H1 (cell line): ENCODE data around the gene DNAJC10. TPM values are rescaled to one million over a fixed set of nuclear protein-coding genes. Genes with fewer than 3 reads are reported as not detected.

Experiments used
- GTF2F1 ChIP-seq: IDR thresholded peaks from 2 replicates; pipeline ENCODE4 v1.6.1; 2012; ENCODE audit warnings: low read depth, low read length, improper control_type of control experiment, borderline replicate concordance
- SIRT6 ChIP-seq: IDR thresholded peaks from one replicate; pipeline ENCODE4 v1.7.1; 2012; ENCODE audit warnings: low read length, inconsistent platforms
- TAF1 ChIP-seq: IDR thresholded peaks from 2 replicates; pipeline ENCODE4 v1.6.1; 2011; ENCODE audit warnings: mild to moderate bottlenecking, low read depth, low read length
- polyA plus RNA-seq, 7 experiments: library from polyadenylated mRNA; depleted of rRNA in 3 of 7; stranded (reverse) in 5 of 7; unstranded in 2 of 7; fragments of >200 nt in 5 of 7; fragments of 200-250 nt in 2 of 7; gene quantifications; 1 replicate in 5 of 7; 2 replicates in 1 of 7; 4 replicates in 1 of 7; pipeline versions ENCODE4 v1.2.1 to v1.2.3, GENCODE V29; 2011 to 2013; ENCODE audit warnings: missing spikeins in 2 of 7, mixed read lengths in 2 of 7
- total RNA-seq: library from RNA; stranded (reverse); fragmentation: NEBNext Ultra II Directional; extraction: Animal tissue kit (Norgen Biotek cat#: 25700); gene quantifications from 2 replicates; pipeline ENCODE4 v1.2.1, GENCODE V29; 2021
- TF ChIP-seq, protein P1 (sequence below): fragments of 300-600 bp; sonication (generic); IDR thresholded peaks from 2 replicates; pipeline ENCODE4 v1.7.1; 2012; ENCODE audit warnings: low read length, moderate library complexity, mild to moderate bottlenecking, inconsistent platforms; ENCODE audit not compliant: insufficient replicate concordance

DNAJC10 gene
- total and polyA plus RNA-seq, 2 of the 8 experiments (the other 6 are each of a cell fraction or from before 2014, with no cell fraction given) = 23.2 to 121 TPM

DNA sequence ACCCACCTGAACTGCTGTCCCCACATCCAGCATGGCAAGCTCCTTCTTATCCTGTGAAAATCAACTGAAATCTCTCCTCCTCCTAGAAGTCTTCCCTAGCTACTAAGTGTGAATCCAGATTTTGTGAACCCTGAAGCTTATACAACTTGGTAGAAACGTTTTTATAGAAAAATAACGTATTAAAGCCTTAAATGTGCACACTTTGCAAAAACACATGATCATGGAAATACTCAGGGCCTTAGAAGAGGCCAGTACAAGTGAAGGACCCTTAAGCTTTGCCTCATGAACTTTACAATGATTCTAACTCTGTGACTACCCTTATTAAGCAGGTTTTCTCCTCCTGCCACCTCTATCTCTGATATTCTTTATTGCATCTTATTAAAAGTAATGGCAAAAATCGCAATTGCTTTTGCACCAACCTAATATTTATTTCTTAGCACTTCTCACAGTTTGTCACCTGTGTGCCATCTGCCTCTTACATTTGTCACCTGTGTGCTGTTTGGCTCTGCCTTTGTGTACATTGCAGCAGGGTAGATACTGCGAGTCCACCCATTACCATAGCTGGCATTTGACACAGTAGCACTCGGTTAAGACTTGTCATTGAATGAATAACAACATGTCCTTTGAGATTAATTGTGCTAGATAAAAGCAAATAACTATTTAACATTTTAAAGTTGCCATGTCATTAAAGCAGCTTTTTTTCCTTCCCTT is 108.2 kb downstream of the DNAJC10 start (continued):
- TF ChIP-seq, protein P1, sequence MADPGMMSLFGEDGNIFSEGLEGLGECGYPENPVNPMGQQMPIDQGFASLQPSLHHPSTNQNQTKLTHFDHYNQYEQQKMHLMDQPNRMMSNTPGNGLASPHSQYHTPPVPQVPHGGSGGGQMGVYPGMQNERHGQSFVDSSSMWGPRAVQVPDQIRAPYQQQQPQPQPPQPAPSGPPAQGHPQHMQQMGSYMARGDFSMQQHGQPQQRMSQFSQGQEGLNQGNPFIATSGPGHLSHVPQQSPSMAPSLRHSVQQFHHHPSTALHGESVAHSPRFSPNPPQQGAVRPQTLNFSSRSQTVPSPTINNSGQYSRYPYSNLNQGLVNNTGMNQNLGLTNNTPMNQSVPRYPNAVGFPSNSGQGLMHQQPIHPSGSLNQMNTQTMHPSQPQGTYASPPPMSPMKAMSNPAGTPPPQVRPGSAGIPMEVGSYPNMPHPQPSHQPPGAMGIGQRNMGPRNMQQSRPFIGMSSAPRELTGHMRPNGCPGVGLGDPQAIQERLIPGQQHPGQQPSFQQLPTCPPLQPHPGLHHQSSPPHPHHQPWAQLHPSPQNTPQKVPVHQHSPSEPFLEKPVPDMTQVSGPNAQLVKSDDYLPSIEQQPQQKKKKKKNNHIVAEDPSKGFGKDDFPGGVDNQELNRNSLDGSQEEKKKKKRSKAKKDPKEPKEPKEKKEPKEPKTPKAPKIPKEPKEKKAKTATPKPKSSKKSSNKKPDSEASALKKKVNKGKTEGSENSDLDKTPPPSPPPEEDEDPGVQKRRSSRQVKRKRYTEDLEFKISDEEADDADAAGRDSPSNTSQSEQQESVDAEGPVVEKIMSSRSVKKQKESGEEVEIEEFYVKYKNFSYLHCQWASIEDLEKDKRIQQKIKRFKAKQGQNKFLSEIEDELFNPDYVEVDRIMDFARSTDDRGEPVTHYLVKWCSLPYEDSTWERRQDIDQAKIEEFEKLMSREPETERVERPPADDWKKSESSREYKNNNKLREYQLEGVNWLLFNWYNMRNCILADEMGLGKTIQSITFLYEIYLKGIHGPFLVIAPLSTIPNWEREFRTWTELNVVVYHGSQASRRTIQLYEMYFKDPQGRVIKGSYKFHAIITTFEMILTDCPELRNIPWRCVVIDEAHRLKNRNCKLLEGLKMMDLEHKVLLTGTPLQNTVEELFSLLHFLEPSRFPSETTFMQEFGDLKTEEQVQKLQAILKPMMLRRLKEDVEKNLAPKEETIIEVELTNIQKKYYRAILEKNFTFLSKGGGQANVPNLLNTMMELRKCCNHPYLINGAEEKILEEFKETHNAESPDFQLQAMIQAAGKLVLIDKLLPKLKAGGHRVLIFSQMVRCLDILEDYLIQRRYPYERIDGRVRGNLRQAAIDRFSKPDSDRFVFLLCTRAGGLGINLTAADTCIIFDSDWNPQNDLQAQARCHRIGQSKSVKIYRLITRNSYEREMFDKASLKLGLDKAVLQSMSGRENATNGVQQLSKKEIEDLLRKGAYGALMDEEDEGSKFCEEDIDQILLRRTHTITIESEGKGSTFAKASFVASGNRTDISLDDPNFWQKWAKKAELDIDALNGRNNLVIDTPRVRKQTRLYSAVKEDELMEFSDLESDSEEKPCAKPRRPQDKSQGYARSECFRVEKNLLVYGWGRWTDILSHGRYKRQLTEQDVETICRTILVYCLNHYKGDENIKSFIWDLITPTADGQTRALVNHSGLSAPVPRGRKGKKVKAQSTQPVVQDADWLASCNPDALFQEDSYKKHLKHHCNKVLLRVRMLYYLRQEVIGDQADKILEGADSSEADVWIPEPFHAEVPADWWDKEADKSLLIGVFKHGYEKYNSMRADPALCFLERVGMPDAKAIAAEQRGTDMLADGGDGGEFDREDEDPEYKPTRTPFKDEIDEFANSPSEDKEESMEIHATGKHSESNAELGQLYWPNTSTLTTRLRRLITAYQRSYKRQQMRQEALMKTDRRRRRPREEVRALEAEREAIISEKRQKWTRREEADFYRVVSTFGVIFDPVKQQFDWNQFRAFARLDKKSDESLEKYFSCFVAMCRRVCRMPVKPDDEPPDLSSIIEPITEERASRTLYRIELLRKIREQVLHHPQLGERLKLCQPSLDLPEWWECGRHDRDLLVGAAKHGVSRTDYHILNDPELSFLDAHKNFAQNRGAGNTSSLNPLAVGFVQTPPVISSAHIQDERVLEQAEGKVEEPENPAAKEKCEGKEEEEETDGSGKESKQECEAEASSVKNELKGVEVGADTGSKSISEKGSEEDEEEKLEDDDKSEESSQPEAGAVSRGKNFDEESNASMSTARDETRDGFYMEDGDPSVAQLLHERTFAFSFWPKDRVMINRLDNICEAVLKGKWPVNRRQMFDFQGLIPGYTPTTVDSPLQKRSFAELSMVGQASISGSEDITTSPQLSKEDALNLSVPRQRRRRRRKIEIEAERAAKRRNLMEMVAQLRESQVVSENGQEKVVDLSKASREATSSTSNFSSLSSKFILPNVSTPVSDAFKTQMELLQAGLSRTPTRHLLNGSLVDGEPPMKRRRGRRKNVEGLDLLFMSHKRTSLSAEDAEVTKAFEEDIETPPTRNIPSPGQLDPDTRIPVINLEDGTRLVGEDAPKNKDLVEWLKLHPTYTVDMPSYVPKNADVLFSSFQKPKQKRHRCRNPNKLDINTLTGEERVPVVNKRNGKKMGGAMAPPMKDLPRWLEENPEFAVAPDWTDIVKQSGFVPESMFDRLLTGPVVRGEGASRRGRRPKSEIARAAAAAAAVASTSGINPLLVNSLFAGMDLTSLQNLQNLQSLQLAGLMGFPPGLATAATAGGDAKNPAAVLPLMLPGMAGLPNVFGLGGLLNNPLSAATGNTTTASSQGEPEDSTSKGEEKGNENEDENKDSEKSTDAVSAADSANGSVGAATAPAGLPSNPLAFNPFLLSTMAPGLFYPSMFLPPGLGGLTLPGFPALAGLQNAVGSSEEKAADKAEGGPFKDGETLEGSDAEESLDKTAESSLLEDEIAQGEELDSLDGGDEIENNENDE = no peak
- TF ChIP-seq TAF1 = no peak
- TF ChIP-seq GTF2F1 = no peak
- TF ChIP-seq SIRT6 = no peak
